Bladder microvascular endothelial cell (primary cell): ENCODE measurements around the gene CYP2F1. TPM values are rescaled to one million over a fixed set of nuclear protein-coding genes. Genes with fewer than 3 reads are reported as not detected.

ENCODE experiments used
- total RNA-seq: library from RNA; depleted of rRNA; stranded (reverse); fragments of >200 nt; gene quantifications from 2 replicates; pipeline ENCODE4 v1.2.3, GENCODE V29; 2014

Gene CYP2F1
- total RNA-seq: not detected in 2 replicates

GRCh38 chr19:41114132-41114531 is at the start of gene CYP2F1:
CYP2F1 (plus strand) TSS chr19:41114432; CDS start chr19:41116189, 1,757 bp downstream.

DNA sequence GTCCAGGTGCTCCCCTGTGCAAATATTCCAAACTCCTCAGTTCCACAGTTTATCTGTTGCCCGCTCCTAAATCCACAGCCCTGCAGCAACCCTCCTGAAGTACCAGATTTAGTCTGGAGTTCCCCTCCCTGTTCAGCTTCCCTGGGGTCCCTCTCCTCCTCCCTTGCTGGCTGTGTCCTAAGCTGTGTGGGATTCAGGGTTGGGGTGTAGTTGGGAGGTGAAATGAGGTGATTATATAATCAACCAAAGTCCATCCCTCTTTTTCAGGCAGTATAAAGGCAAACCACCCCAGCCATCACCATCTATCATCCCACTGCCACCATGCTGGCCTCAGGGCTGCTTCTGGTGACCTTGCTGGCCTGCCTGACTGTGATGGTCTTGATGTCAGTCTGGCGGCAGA is 26.1 kb upstream of the CYP2F1 start, which contains the start of gene CYP2A13:
TSS of gene CYP2A13 (plus strand) at position 301 of the 400 bp plus-strand sequence. CDS start at position 322, 21 bp downstream.

Other genes starting within 250 kb of the CYP2F1 start
- gene CYP2A7, start 232.2 kb upstream of the CYP2F1 start, total RNA-seq: not detected in 2 replicates
- not detected in 2 replicates for gene CYP2B6, start 123.2 kb upstream of the CYP2F1 start, total RNA-seq
- gene CYP2A13, start 26.0 kb upstream of the CYP2F1 start, total RNA-seq: not detected in 2 replicates
- 0.25 and 0.49 TPM in 2 replicates for gene CYP2S1, start 78.8 kb downstream of the CYP2F1 start, total RNA-seq
- gene AXL, start 104.8 kb downstream of the CYP2F1 start, total RNA-seq: 24.8 and 28.4 TPM in 2 replicates
- gene HNRNPUL1, start 149.9 kb downstream of the CYP2F1 start, total RNA-seq: 59.9 and 107 TPM in 2 replicates
- gene CCDC97, start 195.7 kb downstream of the CYP2F1 start, total RNA-seq: 5.8 and 14.4 TPM in 2 replicates
- gene TGFB1, start 239.5 kb downstream of the CYP2F1 start, total RNA-seq: 11.0 and 55.1 TPM in 2 replicates
- 5.9 and 8.9 TPM in 2 replicates for gene B9D2, start 249.7 kb downstream of the CYP2F1 start, total RNA-seq